WI38 (cell line): ENCODE data around the gene ZP1.

Experiments
- H3K4me3 ChIP-seq: 2 replicates; pipeline ENCODE4 v1.5.1; 2011; ENCODE audit warnings: low read depth, mild to moderate bottlenecking, control low read depth, low read length
- TF ChIP-seq, protein P1 (sequence below): IDR thresholded peaks from 2 replicates; pipeline ENCODE4 v1.5.1; 2012; ENCODE audit warnings: low read depth, mild to moderate bottlenecking, control low read depth, low read length

The ZP1 gene

GRCh38 chr11:60852982-60853950 is 14.1 kb upstream of the ZP1 start:
- no peak overlapping the region for H3K4me3 ChIP-seq
- TF ChIP-seq, protein P1, sequence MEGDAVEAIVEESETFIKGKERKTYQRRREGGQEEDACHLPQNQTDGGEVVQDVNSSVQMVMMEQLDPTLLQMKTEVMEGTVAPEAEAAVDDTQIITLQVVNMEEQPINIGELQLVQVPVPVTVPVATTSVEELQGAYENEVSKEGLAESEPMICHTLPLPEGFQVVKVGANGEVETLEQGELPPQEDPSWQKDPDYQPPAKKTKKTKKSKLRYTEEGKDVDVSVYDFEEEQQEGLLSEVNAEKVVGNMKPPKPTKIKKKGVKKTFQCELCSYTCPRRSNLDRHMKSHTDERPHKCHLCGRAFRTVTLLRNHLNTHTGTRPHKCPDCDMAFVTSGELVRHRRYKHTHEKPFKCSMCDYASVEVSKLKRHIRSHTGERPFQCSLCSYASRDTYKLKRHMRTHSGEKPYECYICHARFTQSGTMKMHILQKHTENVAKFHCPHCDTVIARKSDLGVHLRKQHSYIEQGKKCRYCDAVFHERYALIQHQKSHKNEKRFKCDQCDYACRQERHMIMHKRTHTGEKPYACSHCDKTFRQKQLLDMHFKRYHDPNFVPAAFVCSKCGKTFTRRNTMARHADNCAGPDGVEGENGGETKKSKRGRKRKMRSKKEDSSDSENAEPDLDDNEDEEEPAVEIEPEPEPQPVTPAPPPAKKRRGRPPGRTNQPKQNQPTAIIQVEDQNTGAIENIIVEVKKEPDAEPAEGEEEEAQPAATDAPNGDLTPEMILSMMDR, result no peak

GRCh38 chr11:60854140-60854846 is 13.0 kb upstream of the ZP1 start:
- TF ChIP-seq, protein P1, result no peak
- H3K4me3 ChIP-seq, result no peak overlapping the region

DNA sequence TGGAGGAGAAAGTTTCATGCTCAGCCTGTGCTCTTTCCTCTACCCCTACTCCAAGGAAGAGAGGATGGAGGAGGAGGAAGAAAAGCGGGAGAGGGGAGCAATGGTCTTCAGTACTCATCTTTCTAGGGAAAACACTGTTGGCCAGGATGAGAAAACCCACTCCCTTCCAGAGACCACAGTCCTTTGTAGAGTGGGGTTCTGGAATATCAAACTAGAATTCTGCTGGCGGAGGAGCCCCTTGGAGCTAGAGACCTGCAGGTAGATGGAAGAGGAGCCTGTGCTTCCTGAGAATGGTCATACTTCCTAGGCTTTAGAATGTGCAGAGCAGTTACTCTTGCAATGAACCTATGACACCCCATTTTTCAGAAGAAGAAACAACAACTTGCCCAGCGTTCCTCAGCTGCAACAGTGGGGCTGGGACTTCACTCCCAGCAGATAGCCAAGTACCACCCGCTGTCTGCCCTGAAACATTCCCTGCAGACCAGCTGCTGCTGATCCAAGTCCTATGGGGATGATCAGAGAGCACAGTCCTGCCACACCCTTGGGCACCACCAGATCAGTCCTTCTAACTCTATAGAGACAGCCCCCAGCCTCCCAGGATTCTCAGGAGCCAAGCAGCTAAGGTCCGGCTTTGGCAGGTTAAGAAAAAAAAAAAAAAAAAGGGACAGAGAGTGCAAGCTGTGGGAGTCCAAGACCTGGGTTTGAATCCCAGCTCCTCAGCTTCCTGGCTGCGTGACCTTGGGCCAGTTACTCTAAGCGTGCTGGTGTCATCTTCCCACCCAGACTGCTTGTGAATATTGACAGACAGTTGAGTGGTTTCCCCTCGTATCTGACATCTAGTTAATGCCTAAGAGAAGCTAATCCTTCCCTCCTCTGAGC is 12.3 kb upstream of the ZP1 start:
- H3K4me3 ChIP-seq, result no peak overlapping the region
- TF ChIP-seq, protein P1, result no peak

DNA sequence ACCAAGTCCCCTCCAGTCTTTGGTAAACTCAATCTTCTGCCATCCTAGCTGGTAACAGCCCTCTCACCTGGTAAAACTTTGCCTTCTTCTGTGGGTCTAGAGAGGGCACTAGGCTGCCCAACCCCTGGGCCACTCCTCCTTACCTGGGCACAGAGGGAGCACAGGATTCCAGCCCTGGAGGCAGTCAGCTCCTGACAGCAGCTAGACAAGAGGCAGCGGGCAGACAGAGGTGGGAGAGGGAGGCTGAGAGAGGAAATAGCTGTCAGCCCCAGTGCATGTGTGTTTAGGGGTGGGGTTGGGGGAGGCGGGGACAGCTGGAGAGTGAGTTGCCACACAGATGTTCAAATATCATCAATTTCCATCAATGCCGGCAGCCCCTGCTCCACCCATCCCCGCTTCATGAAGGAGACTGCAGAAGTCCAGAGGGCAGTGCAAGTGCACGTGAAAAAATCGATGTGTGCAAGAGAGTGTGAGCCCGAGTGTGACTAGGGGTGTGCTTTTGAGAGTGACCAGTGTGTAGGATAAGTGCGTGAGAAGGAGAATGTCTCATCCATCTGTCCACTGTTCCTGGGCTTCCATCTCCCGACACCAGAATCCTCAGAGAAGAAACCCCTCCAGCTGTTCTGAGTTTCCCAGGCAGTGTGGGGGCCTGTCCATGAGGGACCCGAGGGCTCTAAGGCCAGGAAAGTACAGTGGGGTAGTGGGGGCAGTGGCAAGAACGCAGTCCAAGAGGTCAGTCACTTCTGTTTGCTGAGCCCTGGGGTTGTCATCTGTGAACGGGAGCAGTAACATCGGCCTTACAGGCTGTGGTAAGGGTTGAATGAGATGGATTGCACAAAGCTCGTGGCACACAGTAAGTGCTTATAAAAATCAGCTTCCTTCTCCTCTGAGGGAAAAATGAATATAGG is 11.4 kb upstream of the ZP1 start, which contains the start of gene PTGDR2:
TSS of gene PTGDR2 (minus strand) at position 225 of the 908 bp plus-strand sequence. CDS start 2,228 bp downstream, outside the sequence.
- TF ChIP-seq, protein P1, result no peak
- H3K4me3 ChIP-seq, result no peak within 1 kb of the TSS

GRCh38 chr11:60857378-60858232 is 9.7 kb upstream of the ZP1 start:
- H3K4me3 ChIP-seq, result no peak overlapping the region
- TF ChIP-seq, protein P1, result no peak

DNA sequence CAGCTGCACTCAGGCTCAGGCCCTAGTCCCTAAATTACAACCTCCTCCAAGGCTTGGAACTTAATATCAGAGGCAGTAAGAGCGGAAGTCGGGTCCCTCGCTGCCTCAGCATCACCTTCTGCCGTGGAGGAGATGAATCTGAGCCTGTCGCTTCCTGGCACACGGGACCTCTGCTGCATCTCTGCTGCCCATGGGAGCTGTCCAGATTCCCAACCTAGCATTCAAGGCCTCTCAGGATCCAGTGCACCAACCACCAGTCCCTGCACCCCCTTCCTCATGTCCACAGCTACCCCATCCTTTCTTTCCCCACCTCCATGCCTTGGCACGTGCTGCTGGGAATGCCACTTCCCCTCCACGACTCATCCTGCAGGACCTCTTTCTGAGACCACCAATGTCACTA is 9.1 kb upstream of the ZP1 start:
- TF ChIP-seq, protein P1, result no peak
- no peak overlapping the region for H3K4me3 ChIP-seq
